OCI-LY7 (cell line): ENCODE results near the gene SNX25. TPM values are rescaled to one million over a fixed set of nuclear protein-coding genes. Genes with fewer than 3 reads are reported as not detected.

Experiments used
- BruUV-seq: library from RNA; stranded (reverse); fragments of 400-500 nt; replicated peaks from 2 replicates; lab custom pipeline; 2021; lab: Mats Ljungman, UMichigan
- CTCF ChIA-PET: fragments of 300-600 bp; sonication (Branson Sonifier 250); formaldehyde crosslinking; loops from one replicate; lab custom pipeline; 2022; ENCODE audit warnings: antibody characterized with exemption; ENCODE audit not compliant: unreplicated experiment; lab: Charles Lee
- POLR2A ChIA-PET: fragments of 300-600 bp; sonication (Branson Sonifier 250); formaldehyde crosslinking; loops from one replicate; lab custom pipeline; 2022; ENCODE audit warnings: antibody characterized with exemption; lab: Charles Lee
- DNase-seq: peaks from one replicate; pipeline ENCODE4 v3.0.0-alpha.2; 2015; ENCODE audit warnings: low spot score
- H2AFZ ChIP-seq: fragments of 200-600 bp; sonication (generic), shearing (Covaris generic); 2 replicates; pipeline ENCODE4 v1.6.1; 2014; ENCODE audit warnings: mild to moderate bottlenecking, antibody characterized with exemption, low read length, moderate library complexity
- H3K27ac ChIP-seq: fragments of 200-600 bp; sonication (generic); 2 replicates; pipeline ENCODE4 v1.5.1; 2014; ENCODE audit warnings: mixed run types, low read depth, mild to moderate bottlenecking, moderate library complexity, low read length, inconsistent platforms; ENCODE audit not compliant: poor library complexity, severe bottlenecking
- H3K36me3 ChIP-seq: fragments of 200-600 bp; sonication (generic); 2 replicates; pipeline ENCODE4 v1.6.1; 2014; ENCODE audit warnings: mild to moderate bottlenecking, antibody characterized with exemption, low read length, moderate library complexity, mixed read lengths; ENCODE audit not compliant: insufficient read depth
- H3K4me1 ChIP-seq: fragments of 200-600 bp; sonication (generic); 2 replicates; pipeline ENCODE4 v1.5.1; 2014; ENCODE audit warnings: mild to moderate bottlenecking, low read length; ENCODE audit not compliant: insufficient read depth, poor library complexity, severe bottlenecking
- H3K4me2 ChIP-seq: fragments of 200-600 bp; sonication (generic); 2 replicates; pipeline ENCODE4 v1.6.1; 2014; ENCODE audit warnings: mild to moderate bottlenecking, low read length
- H3K4me3 ChIP-seq: fragments of 200-600 bp; sonication (generic); 2 replicates; pipeline ENCODE4 v1.5.1; 2014; ENCODE audit warnings: mild to moderate bottlenecking, low read depth, low read length; ENCODE audit not compliant: poor library complexity, severe bottlenecking
- H3K79me2 ChIP-seq: fragments of 200-600 bp; sonication (generic); 2 replicates; pipeline ENCODE4 v1.6.1; 2016; ENCODE audit warnings: low read depth, mild to moderate bottlenecking, low read length, moderate library complexity, mixed read lengths; ENCODE audit not compliant: insufficient read depth
- H3K9me2 ChIP-seq: fragments of 200-600 bp; sonication (generic); 2 replicates; pipeline ENCODE4 v1.6.1; 2016; ENCODE audit warnings: mild to moderate bottlenecking, low read length, mixed read lengths; ENCODE audit not compliant: insufficient read depth
- H3K9me3 ChIP-seq: fragments of 200-600 bp; sonication (generic); 2 replicates; pipeline ENCODE4 v1.6.1; 2014; ENCODE audit warnings: mild to moderate bottlenecking, mixed run types, low read length, mixed read lengths
- H4K20me1 ChIP-seq: fragments of 200-600 bp; sonication (generic); 2 replicates; pipeline ENCODE4 v1.6.1; 2014; ENCODE audit warnings: mild to moderate bottlenecking, antibody characterized with exemption, low read length, moderate library complexity, mixed read lengths; ENCODE audit not compliant: insufficient read depth
- EZH2phosphoT487 ChIP-seq: fragments of 200-600 bp; sonication (generic); IDR thresholded peaks from 2 replicates; pipeline ENCODE4 v1.6.1; 2018; ENCODE audit warnings: low read depth, borderline replicate concordance, mild to moderate bottlenecking, mixed run types, antibody characterized with exemption, low read length, moderate library complexity, mixed read lengths
- intact Hi-C: fragments of 100-400 bp; cut with micrococcal nuclease; formaldehyde crosslinking; loops from one replicate; pipeline ENCODE4 v1.10.0; 2022; ENCODE audit not compliant: unreplicated experiment
- total RNA-seq, 2 experiments: library from RNA; depleted of rRNA in 1 of 2; stranded (reverse); fragments of >200 nt in 1 of 2; shearing (Covaris generic) in 1 of 2; gene quantifications; 2 replicates each; pipeline ENCODE4 v1.2.3, GENCODE V29; 2014 to 2022
- TF ChIP-seq, protein P1 (sequence below): fragments of 200-600 bp; sonication (generic); conservative IDR thresholded peaks from 2 replicates; pipeline ENCODE4 v1.5.1; 2014; ENCODE audit warnings: mild to moderate bottlenecking, antibody characterized with exemption, low read length, moderate library complexity, mixed read lengths

SNX25 gene
- total RNA-seq, 2 experiments from 2014 or later = 33.7 to 55.6 TPM

DNA sequence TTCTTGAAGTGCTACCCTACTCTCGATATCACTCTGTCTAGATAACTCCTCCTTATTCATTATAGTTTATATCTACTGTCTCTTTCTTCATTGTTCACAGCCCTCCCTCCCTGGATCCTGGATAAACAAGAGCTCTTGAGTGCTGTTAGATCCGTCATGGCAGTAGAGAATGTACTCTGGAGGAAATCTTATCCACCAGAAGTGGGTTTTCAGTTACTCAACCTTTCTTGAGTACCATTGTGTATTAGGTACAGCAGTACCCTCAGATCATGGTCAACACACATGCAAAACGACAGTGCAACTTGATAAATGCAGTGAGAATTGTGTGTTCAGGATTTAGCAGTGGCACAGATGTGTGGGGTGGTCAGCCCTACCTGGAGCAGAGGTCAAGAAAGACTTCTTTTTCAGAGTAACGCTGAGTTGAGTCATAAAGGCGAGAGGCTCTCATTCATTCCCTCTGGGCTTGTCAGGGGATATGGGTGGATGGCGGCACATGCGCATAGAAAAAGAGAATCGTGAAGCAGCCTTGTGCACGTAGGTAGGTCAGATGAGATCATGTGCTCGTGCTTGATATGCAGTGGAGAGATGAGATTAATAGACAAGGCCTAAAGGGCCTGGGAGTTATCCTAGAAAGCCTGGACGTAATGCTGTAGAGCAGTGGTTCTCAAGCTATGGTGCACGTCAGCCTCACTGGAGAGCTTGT is 89.5 kb downstream of the SNX25 start:
- no peak overlapping the region for H2AFZ ChIP-seq
- H3K27ac ChIP-seq = no peak overlapping the region
- H3K79me2 ChIP-seq = no peaks in the 10 kb centered on the region
- no peaks in the 10 kb centered on the region for H3K9me2 ChIP-seq
- no peak for DNase-seq
- ChIA-PET CTCF (no interaction called here), POLR2A (interaction anchor here (0.7 to 2.4 kb wide), 4 partner anchors 8 to 112 kb away, joined by 3 to 14 read pairs (median 5); no protein-coding TSS in a partner anchor)
- intact Hi-C loops = no loop called here
- peaks cover 5% of the 10 kb centered on the region for H3K4me1 ChIP-seq
- H3K36me3 ChIP-seq = peaks cover 24% of the 10 kb centered on the region
- no peak for TF ChIP-seq EZH2phosphoT487
- TF ChIP-seq, protein P1, sequence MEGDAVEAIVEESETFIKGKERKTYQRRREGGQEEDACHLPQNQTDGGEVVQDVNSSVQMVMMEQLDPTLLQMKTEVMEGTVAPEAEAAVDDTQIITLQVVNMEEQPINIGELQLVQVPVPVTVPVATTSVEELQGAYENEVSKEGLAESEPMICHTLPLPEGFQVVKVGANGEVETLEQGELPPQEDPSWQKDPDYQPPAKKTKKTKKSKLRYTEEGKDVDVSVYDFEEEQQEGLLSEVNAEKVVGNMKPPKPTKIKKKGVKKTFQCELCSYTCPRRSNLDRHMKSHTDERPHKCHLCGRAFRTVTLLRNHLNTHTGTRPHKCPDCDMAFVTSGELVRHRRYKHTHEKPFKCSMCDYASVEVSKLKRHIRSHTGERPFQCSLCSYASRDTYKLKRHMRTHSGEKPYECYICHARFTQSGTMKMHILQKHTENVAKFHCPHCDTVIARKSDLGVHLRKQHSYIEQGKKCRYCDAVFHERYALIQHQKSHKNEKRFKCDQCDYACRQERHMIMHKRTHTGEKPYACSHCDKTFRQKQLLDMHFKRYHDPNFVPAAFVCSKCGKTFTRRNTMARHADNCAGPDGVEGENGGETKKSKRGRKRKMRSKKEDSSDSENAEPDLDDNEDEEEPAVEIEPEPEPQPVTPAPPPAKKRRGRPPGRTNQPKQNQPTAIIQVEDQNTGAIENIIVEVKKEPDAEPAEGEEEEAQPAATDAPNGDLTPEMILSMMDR = no peak
- no peak overlapping the region for H3K4me2 ChIP-seq
- no peaks in the 10 kb centered on the region for H4K20me1 ChIP-seq
- H3K4me3 ChIP-seq = no peak overlapping the region
- no peaks in the 10 kb centered on the region for H3K9me3 ChIP-seq
- no TSS peak for BruUV-seq

DNA sequence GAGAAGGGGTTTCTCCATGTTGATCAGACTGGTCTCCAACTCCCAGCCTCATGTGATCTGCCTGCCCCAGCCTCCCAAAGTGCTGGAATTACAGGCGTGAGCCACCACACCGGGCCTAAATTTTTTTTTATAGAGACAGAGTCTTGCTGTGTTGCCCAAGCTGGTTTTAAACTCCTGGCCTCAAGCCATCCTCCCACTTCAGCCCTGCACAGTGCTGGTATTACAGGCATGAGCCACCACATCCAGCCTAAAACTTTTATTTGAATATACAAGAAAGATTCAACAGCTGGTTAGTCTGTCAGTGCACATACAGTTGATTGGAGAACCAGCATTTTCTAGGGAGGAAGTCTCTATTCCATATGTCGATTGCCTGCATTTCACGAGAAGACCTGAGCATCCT is 95.1 kb downstream of the SNX25 start:
- H4K20me1 ChIP-seq = no peaks in the 10 kb centered on the region
- BruUV-seq = no TSS peak
- CTCF ChIA-PET = interaction anchor here (0.6 to 1.3 kb wide), 2 partner anchors 100 to 302 kb away, joined by 3 to 4 read pairs; no protein-coding TSS in a partner anchor
- H3K9me3 ChIP-seq = no peaks in the 10 kb centered on the region
- TF ChIP-seq, protein P1 = no peak
- TF ChIP-seq EZH2phosphoT487 = no peak
- H3K79me2 ChIP-seq = no peaks in the 10 kb centered on the region
- intact Hi-C loops = loop anchor here (2.0 to 10.0 kb wide), 3 partner anchors 42 to 570 kb away; partner anchors contain the start of gene CENPU
- POLR2A ChIA-PET = interaction anchor here (0.6 to 0.7 kb wide), 2 partner anchors 27 to 100 kb away, joined by 3 read pairs; no protein-coding TSS in a partner anchor
- H3K4me2 ChIP-seq = peak overlapping the region; percentile 71
- H3K4me3 ChIP-seq = no peak overlapping the region
- H3K36me3 ChIP-seq = peaks cover 18% of the 10 kb centered on the region; the same call in 1 of the 2 replicates
- H3K27ac ChIP-seq = peak overlapping the region; percentile 72
- no peaks in the 10 kb centered on the region for H3K9me2 ChIP-seq
- no peak for DNase-seq
- H2AFZ ChIP-seq = peak overlapping the region; percentile 45; the same call in 1 of the 2 replicates
- peaks cover 61% of the 10 kb centered on the region for H3K4me1 ChIP-seq
